Endometrial microvascular endothelial cells (primary cell): ENCODE data around the gene OR5H1. TPM values are rescaled to one million over a fixed set of nuclear protein-coding genes. Genes with fewer than 3 reads are reported as not detected.
"Not testable (repeated sequence)": the region's sequence is repeated elsewhere in the genome, so short reads cannot be mapped to it uniquely, and the experiment has no call there.

Experiments used
- in situ Hi-C: cut with HindIII; loops from 2 replicates; pipeline ENCODE4 v1.10.0; 2017; ENCODE audit warnings: low sequenced_read_pairs, low pct_unique_long_range_greater_than_20kb; ENCODE audit errors: inconsistent ontology term
- total RNA-seq: library from RNA; depleted of rRNA; stranded (reverse); fragments of >200 nt; gene quantifications from one replicate; pipeline ENCODE4 v1.2.3, GENCODE V29; 2015; ENCODE audit errors: inconsistent ontology term

OR5H1 gene
- total RNA-seq, result not detected

DNA sequence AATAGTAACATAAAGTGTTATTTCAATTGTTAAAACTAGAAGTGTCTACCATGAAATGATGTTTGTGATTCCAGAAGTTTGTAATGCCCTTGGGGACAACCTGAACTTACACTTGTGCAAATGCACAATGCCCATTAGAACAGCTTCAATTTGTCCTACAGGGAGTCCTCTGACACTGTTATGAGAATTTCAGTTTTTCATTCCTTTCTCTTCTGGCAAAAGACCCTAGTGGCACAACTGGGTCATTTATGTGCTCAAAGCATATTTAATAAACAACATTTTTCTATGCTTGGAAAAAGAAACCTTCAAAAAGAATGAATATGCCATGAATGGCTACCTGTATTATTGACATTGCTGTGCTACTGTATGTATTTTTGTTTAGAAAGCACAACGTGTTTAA lies at the start of gene OR5H1:
Gene OR5H1, plus strand, starts transcription at position 301 of the 400 bp plus-strand sequence. CDS start 1,977 bp downstream, outside the sequence.
- in situ Hi-C loops, result no loop called here

DNA sequence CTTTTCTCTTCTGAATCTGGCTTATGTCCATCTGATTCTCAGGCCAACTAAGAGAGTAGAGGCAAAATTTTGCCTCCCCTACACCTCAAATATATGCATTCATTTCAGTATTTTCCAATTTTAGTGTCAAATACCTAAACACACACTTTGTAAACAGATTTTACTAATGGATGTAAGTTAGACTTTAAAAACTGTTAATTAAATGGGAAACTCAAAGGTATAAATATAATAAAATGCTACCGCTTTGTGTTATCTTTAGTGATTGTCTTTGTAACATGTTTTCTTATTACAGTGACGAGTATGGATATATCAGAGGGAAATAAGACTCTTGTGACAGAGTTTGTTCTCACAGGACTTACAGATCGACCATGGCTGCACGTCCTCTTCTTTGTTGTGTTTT lies 43.6 kb upstream of the OR5H1 start, which contains the start of gene OR5AC2:
Gene OR5AC2, plus strand, starts transcription at position 301 of the 400 bp plus-strand sequence. Its CDS starts 0 bp downstream, at position 301.
- in situ Hi-C loops, result no loop called here

DNA sequence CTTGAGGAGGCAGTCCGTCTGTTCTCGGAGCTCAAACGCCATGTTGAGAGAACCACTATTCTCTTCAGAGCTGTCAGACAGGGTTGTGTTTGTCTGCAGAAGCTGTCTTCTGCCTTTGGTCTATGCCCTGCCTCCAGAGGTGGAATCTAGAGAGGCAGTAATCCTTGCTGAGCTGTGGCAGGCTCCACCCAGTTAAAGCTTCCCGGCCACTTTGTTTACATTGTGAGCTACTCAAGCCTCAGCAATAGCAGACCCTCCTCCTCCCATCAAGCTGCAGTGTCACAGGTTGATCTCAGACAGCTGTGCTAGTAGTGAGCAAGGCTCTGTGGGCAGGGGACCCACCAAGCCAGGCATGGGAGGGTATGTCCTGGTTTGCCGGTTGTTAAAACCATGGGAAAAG lies 34.6 kb upstream of the OR5H1 start:
- in situ Hi-C loops, result no loop called here

DNA sequence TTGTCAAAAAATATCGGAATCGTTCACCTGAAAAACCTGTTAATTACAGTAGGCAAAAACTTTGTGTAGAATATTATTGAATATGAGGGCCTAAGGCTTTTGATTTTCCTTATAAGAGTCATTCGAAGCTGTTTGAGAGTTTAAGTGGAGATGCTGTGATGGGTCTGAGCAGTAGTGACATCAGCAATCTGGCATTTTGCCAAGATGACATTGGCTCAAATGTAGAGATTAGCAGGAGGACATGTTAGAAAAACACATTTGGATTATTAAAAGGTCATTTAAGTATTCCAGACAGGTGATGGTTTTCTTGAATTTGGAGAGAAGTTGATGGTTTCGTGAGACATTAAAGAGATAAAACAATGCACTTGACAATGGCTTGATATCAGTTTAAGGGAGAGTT lies 30.7 kb upstream of the OR5H1 start:
- in situ Hi-C loops, result no loop called here

DNA sequence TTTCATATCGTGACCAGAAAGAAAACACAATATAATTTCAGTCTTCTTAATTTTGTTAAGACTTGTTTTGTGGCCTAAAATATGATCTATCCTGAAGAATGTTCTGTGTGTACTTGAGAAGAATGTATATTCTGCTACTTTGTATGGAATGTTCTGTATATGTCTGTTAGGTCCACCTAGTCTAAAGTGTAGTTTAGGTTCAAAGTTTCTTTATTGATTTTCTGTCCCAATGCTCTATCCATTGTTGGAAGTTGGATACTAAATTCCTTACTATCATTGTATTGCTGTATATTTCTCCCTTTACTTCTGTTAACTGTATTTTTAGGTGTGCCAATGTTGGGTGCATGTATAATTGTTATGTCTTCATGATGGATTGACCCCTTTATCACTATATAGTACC lies 22.4 kb upstream of the OR5H1 start:
- in situ Hi-C loops, result no loop called here

DNA sequence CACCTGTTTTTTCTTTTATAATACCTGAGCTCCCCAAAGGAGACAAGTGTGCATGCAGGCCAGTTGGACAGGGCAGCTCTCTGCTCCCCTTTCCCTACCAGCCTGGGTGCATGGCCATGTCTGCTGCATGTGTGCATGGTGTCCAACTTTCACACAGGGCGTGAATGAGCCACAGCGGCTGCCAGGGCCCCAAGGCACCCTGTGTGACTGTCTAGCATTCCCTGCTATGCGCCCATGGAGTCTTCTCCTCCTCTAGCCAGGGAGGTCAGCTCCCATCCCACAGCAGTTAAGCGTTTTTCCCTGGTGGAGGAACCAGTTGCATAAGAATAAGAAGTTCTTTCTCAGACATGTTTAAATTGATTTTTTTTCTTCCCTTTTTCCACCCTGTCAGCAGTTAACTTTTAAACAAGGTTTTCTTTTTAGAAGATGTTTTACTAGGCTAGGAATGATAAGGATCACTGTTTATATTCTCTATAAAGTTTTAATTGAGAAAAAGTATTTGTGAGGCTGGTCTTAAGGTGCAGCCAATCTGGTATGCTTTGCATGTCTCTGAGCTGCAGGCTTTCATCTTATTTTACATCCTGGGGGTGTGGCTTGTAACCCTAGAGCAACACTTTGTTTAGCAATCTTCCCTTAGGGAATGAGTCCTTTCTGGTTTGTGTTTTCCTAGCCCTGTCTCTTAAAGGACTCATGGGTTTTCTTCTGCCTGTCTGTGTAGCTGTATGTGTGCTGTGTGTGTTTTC lies 20.5 kb upstream of the OR5H1 start:
- in situ Hi-C loops, result no loop called here

DNA sequence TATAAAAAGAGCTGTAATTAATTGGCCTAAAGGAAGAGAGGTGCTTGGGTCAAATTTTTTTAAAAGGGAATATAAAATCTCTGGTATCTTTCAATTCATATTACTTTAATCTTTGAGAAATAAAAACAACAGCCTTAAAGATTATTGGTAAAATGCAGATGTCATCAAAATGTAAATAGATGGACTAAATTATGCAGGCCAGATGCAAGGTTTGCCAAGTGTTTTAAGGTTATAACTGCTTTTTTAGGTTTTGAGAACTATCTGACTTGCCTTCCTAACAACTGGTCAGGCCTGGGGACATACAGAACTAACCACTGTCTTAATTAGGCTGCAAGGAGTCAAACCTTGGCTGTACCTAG lies 20.0 kb upstream of the OR5H1 start:
- in situ Hi-C loops, result no loop called here

DNA sequence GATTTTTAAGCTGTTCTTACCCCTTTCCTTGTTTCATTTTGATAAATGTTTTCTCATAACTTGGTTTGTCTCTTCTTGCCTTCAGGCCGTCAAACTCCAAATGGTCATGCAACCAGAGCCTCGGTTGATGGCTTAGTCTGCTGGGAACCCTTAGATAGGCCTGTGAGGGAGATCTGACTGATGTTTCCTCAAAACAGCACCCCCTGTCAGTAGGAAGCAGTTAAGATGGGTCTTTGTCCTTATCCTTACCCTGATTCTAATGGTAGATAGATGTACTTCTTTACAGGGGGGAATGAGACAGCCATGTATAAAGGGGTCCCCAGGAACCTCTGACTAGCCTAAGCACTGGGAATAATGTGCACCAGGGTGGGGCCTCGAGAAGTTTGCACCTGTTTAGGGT lies 16.3 kb upstream of the OR5H1 start:
- in situ Hi-C loops, result no loop called here

DNA sequence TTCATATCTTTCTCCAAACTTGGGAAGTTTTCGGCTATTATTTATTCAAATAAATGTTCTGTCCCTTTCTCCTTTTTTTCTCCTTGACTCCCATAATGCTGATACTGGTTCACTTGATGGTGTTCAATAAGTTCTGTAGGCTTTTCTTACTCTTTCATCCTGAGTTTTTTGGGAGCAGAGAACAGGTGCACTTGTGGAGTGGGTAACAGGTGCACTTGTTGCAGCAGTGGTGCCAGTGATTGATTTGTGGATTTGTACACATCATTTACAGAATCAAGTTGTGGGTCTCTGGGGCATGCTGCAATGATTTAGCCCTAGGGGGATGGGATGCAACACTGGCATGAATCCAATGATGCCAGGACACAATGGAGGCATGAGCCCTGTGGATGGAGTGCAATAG lies 14.8 kb upstream of the OR5H1 start:
- in situ Hi-C loops, result no loop called here

DNA sequence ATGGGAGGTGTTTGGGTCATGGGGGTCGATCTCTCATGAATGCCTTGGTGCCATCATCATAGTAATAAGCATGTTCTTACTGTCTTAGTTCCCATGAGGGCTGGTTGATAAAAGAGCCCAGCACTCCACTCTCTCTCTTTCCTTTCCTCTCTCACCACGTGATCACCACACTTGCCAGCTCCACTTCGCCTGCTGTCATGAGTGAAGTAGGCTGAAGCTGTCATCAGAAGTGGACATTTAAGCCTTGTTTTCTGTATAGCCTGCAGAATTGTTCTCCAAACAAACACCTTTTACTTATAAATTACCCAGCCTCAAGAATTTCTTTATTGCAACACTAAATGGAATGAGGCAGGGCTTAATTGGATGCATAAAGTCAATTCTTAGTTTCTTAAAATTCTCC lies 6.1 kb downstream of the OR5H1 start:
- in situ Hi-C loops, result no loop called here

DNA sequence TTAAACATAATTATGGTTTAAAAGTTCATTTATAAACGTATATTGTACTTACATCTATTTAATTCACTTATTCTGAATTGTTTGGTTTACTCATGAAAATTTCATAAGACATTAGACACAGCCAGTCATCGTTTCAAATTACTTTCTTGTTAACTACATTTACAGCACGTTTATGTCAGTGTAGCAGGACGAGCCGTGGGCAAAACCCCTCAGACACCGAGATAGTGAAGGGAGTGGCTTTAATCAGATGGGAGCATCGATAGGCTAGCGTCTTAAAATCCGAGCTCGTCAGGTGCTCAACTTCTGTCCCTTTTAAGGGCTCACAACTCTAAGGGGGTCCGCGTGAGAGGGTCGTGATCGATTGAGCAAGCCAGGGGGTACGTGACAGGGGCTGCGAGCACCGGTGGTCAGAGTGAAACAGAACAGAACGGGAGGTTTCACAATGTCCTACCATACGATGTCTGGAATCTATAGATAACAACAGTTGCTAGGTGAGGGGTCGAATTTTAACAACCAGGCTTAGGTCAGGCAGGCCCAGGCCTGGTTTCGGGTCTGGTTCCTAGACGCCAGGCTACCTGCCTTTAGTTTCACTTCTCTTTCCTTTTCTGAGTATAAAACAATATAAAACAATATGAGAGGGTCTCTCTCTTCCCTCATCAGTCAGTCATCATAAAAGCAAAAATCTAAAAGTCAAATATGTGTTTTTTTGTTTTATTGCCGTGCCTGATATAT lies 7.5 kb downstream of the OR5H1 start:
- in situ Hi-C loops, result not testable (repeated sequence)

DNA sequence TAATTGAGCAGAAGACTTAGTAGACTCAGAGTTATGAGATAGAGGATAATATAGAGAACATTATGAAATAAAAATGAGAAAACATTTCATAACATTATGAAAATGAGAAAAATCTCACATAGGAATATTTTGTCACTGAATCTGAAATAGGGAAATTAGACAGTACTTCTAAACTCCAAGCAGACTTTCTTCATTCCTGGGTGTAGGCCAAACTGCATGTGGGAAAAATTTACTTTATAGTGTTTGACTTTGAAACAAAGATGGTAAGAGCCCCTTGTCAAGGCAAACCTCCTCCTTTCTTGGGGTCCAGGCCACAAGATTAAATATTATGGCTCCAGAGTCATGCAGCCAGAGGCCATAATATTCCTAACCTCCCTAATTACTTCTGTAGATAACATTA lies 10.0 kb downstream of the OR5H1 start:
- in situ Hi-C loops, result no loop called here

DNA sequence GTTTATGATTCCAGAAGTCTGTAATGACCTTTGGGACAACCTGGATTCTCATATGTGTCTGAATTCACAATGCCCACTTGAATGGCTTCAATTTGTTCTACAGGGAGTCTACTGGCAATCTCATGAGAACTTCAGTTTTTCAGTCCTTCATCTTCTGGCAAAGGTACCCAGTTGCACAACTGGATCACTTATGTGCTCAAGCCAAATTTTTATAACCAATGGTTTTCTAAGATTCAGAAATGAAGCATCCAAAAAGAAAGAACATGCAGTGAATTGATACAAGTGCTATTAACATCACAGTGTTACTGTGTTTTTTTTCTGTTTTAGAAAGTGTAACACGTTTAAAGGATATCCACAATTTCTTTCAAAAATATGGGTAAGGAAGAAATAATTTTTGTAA lies 16.7 kb downstream of the OR5H1 start, which contains the start of gene OR5H14:
Gene OR5H14, plus strand, starts transcription at position 301 of the 400 bp plus-strand sequence. CDS start 1,907 bp downstream, outside the sequence.
- in situ Hi-C loops, result no loop called here

DNA sequence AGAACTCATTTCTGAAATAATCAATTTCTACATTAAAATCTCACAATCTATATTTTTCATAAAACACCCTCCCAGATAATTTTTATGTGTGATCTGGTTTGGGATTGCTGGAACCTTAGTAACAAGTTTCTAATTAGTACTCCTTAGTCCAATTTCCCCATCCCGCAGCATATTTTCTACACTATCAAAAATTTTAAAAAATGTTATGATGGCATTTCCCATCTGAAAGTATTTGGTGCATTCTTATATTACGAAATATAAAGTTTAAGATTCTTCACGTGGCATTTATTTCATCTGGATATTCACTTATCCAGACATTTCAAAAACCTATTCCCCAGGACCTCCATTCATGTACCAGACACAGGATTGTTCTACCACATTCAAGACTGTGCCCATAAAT lies 18.2 kb downstream of the OR5H1 start:
- in situ Hi-C loops, result no loop called here

DNA sequence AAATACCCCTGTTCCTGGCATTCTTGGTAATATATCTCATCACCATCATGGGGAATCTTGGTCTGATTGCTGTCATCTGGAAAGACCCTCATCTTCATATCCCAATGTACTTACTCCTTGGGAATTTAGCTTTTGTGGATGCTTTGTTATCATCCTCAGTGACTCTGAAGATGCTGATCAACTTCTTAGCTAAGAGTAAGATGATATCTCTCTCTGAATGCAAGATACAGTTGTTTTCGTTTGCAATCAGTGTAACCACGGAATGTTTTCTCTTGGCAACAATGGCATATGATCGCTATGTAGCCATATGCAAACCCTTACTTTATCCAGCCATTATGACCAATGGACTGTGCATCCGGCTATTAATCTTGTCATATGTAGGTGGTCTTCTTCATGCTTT lies 18.9 kb downstream of the OR5H1 start:
- in situ Hi-C loops, result not testable (repeated sequence)

DNA sequence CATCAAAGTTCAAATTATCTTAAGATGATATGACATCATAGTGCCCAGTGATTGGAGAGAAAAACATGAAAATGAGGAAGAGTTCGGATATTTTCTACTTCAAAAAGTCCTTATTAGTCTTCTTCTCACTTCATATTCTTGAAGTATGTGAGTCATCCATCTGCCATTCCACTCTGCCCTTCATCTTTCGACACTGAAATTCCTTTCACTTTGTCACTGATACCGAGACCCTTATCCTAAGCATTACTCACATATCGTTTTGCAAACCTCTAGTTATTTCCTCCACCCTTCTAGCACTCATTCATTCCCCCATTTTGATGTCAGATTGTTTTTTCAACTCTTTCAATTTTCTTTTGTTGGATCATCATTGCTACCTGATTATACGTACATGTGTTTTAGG lies 20.7 kb downstream of the OR5H1 start:
- in situ Hi-C loops, result no loop called here

DNA sequence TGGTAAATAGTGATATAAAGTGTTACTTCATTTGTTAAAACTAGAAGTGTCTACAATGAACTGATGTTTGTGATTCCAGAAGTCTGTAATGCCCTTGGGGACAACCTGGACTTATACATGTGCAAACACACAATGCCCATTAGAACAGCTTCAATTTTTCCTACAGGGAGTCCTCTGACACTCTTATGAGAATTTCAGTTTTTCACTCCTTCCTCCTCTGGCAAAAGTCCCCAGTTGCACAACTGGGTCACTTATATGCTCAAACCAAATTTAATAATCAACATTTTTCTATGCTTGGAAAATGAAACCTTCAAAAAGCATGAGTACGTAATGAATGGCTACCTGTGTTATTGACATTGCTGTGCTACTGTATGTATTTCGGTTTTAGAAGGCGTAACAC lies 35.9 kb downstream of the OR5H1 start, which contains the start of gene OR5H15:
Gene OR5H15, plus strand, starts transcription at position 301 of the 400 bp plus-strand sequence. CDS start 2,004 bp downstream, outside the sequence.
- in situ Hi-C loops, result no loop called here

DNA sequence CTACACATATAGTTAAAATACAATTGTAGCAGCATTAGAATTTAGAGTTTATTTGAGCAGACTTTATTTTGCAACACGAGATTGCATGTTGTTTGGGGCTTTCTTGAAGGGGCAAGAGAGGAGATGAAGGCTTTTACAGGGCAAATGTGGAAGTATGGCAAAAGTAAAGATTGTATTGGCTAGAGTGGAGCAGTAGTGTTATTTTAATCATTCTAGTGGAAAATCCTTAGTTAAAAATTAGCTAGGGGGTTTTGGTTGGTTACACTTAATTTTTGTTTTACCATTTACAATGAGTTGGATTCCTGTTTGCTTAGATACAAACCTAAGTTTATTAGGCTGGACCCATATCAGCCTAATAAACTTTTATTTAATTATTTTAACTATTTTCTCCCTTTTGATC lies 40.5 kb downstream of the OR5H1 start:
- in situ Hi-C loops, result no loop called here

DNA sequence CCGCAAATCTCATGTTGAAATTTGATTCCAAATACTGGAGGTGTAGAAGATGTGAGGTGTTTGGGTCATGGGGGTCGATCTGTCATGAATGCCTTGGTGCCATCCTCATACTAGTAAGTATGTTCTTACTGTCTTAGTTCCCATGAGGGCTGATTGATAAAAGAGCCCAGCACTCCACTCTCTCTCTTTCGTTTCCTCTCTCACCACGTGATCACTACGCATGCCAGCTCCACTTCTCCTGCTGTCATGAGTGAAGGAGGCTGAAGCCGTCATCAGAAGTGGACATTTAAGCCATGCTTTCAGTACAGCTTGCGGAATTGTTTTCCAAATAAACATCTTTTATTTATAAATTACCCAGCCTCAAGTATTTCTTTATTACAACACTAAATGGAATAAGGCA lies 42.1 kb downstream of the OR5H1 start:
- in situ Hi-C loops, result no loop called here

DNA sequence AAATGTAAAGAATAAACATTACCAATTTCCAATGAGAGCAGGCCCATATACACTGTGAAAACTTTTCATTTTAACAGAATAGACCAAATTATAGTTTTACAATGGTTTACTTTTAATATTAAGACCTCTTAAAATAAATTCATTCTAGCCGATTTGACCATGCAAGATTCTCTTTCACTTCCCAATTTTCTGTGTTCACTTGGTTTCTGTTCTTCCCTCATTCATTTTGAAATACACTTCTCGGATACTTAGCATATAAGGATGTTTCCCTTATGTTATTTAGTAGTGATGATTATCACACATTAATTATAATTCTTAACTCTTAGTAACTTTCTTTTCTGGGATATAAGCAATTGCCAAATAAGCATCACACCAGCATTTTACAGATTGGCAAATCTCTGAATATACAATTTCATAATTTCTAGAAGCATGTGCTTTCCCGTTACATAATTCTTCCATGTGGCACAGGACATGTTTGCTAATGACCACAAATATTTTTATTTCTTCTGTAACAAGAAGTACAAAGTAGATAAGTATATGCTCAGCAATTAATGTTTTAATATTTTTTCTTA lies 49.9 kb downstream of the OR5H1 start:
- in situ Hi-C loops, result no loop called here
